SK-N-SH treated with all-trans-retinoic acid at 6 μM for 48 hours (cell line): Measurements from ENCODE around the gene STAC2.

Experiments
- ATAC-seq: fragments of 200-7000 bp; cut with Tn5 transposase; 3 replicates; pipeline ENCODE4 v1.9.1; 2020; ENCODE audit warnings: mild to moderate bottlenecking, moderate library complexity
- ARNTL ChIP-seq: fragments of 450-650 bp; formaldehyde crosslinking; IDR thresholded peaks from 2 replicates; pipeline ENCODE4 v1.5.0; 2020; ENCODE audit warnings: low read depth, mild to moderate bottlenecking, moderate library complexity, borderline replicate concordance
- BACH2 ChIP-seq: fragments of 250-450 bp; sonication (Bioruptor Pico); IDR thresholded peaks from 2 replicates; pipeline ENCODE4 v1.9.0; 2021; ENCODE audit warnings: mild to moderate bottlenecking, borderline replicate concordance
- CSDC2 ChIP-seq: fragments of 250-450 bp; sonication (Bioruptor Pico); IDR thresholded peaks from 2 replicates; pipeline ENCODE4 v1.5.0; 2020; ENCODE audit warnings: mild to moderate bottlenecking, moderate library complexity
- ESRRG ChIP-seq: fragments of 250-450 bp; sonication (Bioruptor Pico); IDR thresholded peaks from 2 replicates; pipeline ENCODE4 v1.6.1; 2021; ENCODE audit warnings: mild to moderate bottlenecking
- GLIS3 ChIP-seq: fragments of 250-450 bp; sonication (Bioruptor Pico); IDR thresholded peaks from 2 replicates; pipeline ENCODE4 v1.5.0; 2020; ENCODE audit warnings: mild to moderate bottlenecking, moderate library complexity
- ISL1 ChIP-seq: fragments of 250-450 bp; sonication (Bioruptor Pico); IDR thresholded peaks from 2 replicates; pipeline ENCODE4 v2.1.2; 2022; ENCODE audit warnings: mild to moderate bottlenecking, moderate library complexity
- OSR1 ChIP-seq: fragments of 250-450 bp; sonication (Bioruptor Pico); IDR thresholded peaks from 2 replicates; pipeline ENCODE4 v1.8.0; 2022; ENCODE audit warnings: moderate library complexity, mild to moderate bottlenecking, inconsistent platforms
- PPARA ChIP-seq: fragments of 250-450 bp; sonication (Bioruptor Pico); IDR thresholded peaks from 2 replicates; pipeline ENCODE4 v1.5.0; 2020; ENCODE audit warnings: mild to moderate bottlenecking, borderline replicate concordance
- RARB ChIP-seq: fragments of 250-450 bp; sonication (Bioruptor Pico); IDR thresholded peaks from 2 replicates; pipeline ENCODE4 v1.8.0; 2021; ENCODE audit warnings: mild to moderate bottlenecking, moderate library complexity
- TCF4 ChIP-seq: fragments of 250-450 bp; sonication (Bioruptor Pico); IDR thresholded peaks from 2 replicates; pipeline ENCODE4 v1.8.0; 2021; ENCODE audit warnings: mild to moderate bottlenecking, moderate library complexity, borderline replicate concordance
- TOX ChIP-seq: fragments of 250-450 bp; sonication (Bioruptor Pico); IDR thresholded peaks from 2 replicates; pipeline ENCODE4 v1.8.0; 2021; ENCODE audit warnings: mild to moderate bottlenecking, moderate library complexity, borderline replicate concordance
- ZC3H10 ChIP-seq: fragments of 250-450 bp; sonication (Bioruptor Pico); IDR thresholded peaks from 2 replicates; pipeline ENCODE4 v1.5.1; 2021; ENCODE audit warnings: mild to moderate bottlenecking, moderate library complexity
- ZFP3 ChIP-seq: fragments of 250-450 bp; sonication (Bioruptor Pico); IDR thresholded peaks from 2 replicates; pipeline ENCODE4 v1.5.0; 2020; ENCODE audit warnings: mild to moderate bottlenecking, moderate library complexity
- ZFP30 ChIP-seq: fragments of 450-650 bp; formaldehyde crosslinking; IDR thresholded peaks from 2 replicates; pipeline ENCODE4 v1.5.0; 2022; ENCODE audit warnings: mild to moderate bottlenecking, moderate library complexity
- ZNF70 ChIP-seq: fragments of 450-650 bp; formaldehyde crosslinking; IDR thresholded peaks from 2 replicates; pipeline ENCODE4 v1.5.0; 2020; ENCODE audit warnings: mild to moderate bottlenecking, moderate library complexity
- ZNF8 ChIP-seq: fragments of 450-650 bp; formaldehyde crosslinking; IDR thresholded peaks from 2 replicates; pipeline ENCODE4 v1.5.0; 2020; ENCODE audit warnings: mild to moderate bottlenecking, moderate library complexity
- TF ChIP-seq, protein P1 (sequence below): fragments of 250-450 bp; sonication (Bioruptor Pico); IDR thresholded peaks from 2 replicates; pipeline ENCODE4 v1.5.1; 2021; ENCODE audit warnings: mild to moderate bottlenecking, moderate library complexity
- TF ChIP-seq, protein P2 (sequence below): fragments of 250-450 bp; sonication (Bioruptor Pico); IDR thresholded peaks from 2 replicates; pipeline ENCODE4 v1.8.0; 2020; ENCODE audit warnings: mild to moderate bottlenecking, moderate library complexity, borderline replicate concordance
- TF ChIP-seq, protein P3 (sequence below): fragments of 250-450 bp; sonication (Bioruptor Pico); IDR thresholded peaks from 2 replicates; pipeline ENCODE4 v1.8.0; 2021; ENCODE audit warnings: low read depth, mild to moderate bottlenecking, moderate library complexity, borderline replicate concordance
- TF ChIP-seq, protein P4 (sequence below): fragments of 250-450 bp; sonication (Bioruptor Pico); IDR thresholded peaks from 2 replicates; pipeline ENCODE4 v1.5.1; 2020; ENCODE audit warnings: low read depth, mild to moderate bottlenecking, moderate library complexity
- TF ChIP-seq, protein P5 (sequence below): fragments of 250-450 bp; sonication (Bioruptor Pico); IDR thresholded peaks from 2 replicates; pipeline ENCODE4 v1.5.0; 2020; ENCODE audit warnings: mild to moderate bottlenecking, moderate library complexity

STAC2 gene

DNA sequence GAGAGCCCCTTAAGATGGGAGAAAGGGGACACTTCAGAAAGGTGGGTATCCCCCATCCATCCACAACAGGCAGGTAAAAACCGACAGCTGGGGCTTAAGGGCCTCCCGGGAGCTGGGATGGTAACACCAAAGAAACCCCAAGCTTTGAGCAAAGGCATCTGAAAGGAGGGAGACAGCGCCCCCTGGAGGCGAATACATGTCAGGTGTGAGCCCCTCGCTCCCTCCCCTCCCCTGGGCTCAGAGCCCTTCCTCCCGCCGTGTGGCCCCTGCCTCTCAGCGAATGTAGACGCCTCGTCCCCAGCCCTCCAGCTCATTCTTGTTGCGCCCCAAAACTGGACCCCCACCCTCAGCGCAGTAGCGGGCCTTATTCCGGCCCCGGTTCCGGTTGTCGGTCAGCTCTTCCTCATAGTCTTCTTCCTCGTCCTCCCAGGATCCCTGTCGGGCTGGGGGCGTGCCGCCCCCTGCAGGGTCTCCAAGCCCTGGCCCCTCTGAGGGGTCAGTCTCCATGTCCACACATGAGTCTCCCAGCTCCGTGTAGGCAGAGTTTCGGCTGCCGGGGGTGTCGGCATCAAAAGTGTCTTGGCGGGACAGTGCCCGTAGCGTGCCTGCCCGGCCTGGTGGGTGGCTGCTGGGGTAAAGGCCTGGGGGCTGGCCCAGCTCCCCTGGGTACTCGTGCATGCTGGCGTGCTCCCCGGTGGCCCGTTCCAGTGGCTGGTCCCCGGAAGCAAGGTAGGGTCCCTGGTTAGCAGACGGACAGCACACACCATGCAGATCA is 50.6 kb downstream of the STAC2 start (continued):
- TF ChIP-seq ZC3H10 (CRISPR knock-in tag) (no peak), CSDC2 (CRISPR knock-in tag) (no peak)

DNA sequence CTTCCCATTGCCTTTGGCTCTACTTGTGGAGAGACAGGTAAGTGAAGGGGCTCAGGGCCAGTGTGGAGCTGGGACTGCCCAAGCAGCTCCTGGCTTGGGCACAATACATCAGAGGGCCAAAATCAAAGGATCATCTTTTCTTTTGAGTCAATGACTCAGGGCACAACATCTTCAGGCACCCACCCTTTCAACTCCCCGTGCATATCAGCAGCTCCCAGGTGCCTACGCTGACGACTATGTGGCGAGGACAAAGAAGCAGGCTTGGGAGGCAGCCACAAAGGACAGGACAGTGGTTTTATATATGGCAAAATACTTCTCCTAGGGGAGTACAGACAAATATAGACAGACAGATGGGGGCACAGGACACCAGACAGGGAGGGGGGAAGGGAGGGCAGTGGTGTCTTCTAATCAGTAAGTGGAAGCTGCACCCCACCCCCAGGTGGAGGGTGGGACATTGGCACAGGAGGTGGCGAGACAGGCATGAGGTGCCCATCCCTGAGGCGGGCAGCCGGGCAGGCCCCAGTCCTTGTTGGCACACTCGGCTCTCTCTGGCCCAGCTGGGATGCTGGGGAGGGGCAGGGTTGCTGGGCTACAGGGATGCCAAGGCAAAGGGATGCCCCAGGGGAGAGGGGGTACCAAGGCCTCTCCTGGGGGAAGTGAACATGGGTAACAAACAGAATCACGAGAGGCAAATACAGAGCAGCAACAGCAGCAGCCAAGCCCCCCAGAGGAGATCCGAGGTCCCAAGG is 52.0 kb downstream of the STAC2 start:
- TF ChIP-seq PPARA (CRISPR knock-in tag) (no peak), OSR1 (no peak), ZNF70 (CRISPR knock-in tag) (no peak), TCF4 (CRISPR knock-in tag) (no peak), ZC3H10 (CRISPR knock-in tag) (no peak), ESRRG (no peak), ZFP3 (CRISPR knock-in tag) (no peak)
- ATAC-seq: no peak

DNA sequence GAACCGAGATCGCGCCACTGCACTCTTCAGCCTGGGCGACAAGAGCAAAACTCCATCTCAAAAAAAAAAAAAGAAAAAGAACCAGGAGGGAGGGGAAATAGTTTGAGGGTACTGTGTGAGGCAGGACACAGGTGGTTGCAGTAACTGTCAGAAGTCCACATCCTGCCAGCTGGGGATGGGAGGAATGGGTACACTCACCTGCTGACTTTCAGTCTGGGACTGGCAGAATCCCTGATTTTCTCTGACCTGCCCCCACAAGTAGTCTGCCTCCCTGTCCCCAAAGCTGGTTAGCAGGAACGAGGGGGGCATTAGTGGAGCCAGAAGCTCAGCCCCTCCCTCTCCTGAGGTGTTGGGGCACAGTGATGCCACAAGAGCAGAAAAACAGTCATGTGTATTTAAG is 52.7 kb downstream of the STAC2 start:
- TF ChIP-seq ESRRG: no peak
- no peak for TF ChIP-seq ZC3H10 (CRISPR knock-in tag)
- TF ChIP-seq, protein P1, sequence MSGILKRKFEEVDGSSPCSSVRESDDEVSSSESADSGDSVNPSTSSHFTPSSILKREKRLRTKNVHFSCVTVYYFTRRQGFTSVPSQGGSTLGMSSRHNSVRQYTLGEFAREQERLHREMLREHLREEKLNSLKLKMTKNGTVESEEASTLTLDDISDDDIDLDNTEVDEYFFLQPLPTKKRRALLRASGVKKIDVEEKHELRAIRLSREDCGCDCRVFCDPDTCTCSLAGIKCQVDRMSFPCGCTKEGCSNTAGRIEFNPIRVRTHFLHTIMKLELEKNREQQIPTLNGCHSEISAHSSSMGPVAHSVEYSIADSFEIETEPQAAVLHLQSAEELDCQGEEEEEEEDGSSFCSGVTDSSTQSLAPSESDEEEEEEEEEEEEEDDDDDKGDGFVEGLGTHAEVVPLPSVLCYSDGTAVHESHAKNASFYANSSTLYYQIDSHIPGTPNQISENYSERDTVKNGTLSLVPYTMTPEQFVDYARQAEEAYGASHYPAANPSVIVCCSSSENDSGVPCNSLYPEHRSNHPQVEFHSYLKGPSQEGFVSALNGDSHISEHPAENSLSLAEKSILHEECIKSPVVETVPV (CRISPR knock-in tag): no peak
- no peak for TF ChIP-seq OSR1
- no peak for TF ChIP-seq ZFP30 (CRISPR knock-in tag)
- no peak for TF ChIP-seq TCF4 (CRISPR knock-in tag)
- no peak for TF ChIP-seq ZFP3 (CRISPR knock-in tag)
- TF ChIP-seq, all 23 proteins: peak for 0
- ATAC-seq: no peak

DNA sequence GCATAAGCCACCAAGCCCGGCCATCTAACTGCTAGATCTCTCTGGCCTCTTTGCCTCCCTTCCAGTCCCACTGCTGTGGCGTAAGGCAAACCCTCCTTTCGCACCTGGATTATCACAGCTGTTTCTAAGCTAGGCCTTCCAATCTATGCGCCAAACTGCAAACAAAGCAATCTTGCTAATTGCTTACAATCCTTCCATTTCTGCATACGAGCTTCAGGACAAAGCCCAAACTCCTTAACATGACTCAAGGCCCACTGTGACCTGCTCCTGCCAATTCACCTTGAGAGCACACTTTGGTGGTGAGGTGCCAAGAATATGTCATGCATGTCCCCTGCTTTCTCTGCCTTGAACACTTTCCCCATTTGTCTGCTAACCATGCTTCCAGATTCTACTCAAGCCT is 53.8 kb downstream of the STAC2 start:
- no peak for ATAC-seq

More for the DNA sequence above, 53.8 kb downstream of the STAC2 start:
- TF ChIP-seq ISL1 (CRISPR knock-in tag): no peak
- TF ChIP-seq TOX (CRISPR knock-in tag): no peak
- no peak for TF ChIP-seq ZFP30 (CRISPR knock-in tag)
- TF ChIP-seq OSR1: no peak
- no peak for TF ChIP-seq ARNTL (CRISPR knock-in tag)
- TF ChIP-seq GLIS3 (CRISPR knock-in tag): no peak
- no peak for TF ChIP-seq CSDC2 (CRISPR knock-in tag)
- TF ChIP-seq, protein P2, sequence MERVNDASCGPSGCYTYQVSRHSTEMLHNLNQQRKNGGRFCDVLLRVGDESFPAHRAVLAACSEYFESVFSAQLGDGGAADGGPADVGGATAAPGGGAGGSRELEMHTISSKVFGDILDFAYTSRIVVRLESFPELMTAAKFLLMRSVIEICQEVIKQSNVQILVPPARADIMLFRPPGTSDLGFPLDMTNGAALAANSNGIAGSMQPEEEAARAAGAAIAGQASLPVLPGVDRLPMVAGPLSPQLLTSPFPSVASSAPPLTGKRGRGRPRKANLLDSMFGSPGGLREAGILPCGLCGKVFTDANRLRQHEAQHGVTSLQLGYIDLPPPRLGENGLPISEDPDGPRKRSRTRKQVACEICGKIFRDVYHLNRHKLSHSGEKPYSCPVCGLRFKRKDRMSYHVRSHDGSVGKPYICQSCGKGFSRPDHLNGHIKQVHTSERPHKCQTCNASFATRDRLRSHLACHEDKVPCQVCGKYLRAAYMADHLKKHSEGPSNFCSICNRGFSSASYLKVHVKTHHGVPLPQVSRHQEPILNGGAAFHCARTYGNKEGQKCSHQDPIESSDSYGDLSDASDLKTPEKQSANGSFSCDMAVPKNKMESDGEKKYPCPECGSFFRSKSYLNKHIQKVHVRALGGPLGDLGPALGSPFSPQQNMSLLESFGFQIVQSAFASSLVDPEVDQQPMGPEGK (CRISPR knock-in tag): no peak
- TF ChIP-seq, protein P3, sequence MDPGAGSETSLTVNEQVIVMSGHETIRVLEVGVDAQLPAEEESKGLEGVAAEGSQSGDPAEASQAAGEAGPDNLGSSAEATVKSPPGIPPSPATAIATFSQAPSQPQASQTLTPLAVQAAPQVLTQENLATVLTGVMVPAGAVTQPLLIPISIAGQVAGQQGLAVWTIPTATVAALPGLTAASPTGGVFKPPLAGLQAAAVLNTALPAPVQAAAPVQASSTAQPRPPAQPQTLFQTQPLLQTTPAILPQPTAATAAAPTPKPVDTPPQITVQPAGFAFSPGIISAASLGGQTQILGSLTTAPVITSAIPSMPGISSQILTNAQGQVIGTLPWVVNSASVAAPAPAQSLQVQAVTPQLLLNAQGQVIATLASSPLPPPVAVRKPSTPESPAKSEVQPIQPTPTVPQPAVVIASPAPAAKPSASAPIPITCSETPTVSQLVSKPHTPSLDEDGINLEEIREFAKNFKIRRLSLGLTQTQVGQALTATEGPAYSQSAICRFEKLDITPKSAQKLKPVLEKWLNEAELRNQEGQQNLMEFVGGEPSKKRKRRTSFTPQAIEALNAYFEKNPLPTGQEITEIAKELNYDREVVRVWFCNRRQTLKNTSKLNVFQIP: no peak
- no peak for TF ChIP-seq ZFP3 (CRISPR knock-in tag)
- TF ChIP-seq ZC3H10 (CRISPR knock-in tag): no peak
- TF ChIP-seq ZNF8 (CRISPR knock-in tag): no peak
- TF ChIP-seq RARB (CRISPR knock-in tag): no peak
- TF ChIP-seq BACH2: no peak
- TF ChIP-seq, protein P4, sequence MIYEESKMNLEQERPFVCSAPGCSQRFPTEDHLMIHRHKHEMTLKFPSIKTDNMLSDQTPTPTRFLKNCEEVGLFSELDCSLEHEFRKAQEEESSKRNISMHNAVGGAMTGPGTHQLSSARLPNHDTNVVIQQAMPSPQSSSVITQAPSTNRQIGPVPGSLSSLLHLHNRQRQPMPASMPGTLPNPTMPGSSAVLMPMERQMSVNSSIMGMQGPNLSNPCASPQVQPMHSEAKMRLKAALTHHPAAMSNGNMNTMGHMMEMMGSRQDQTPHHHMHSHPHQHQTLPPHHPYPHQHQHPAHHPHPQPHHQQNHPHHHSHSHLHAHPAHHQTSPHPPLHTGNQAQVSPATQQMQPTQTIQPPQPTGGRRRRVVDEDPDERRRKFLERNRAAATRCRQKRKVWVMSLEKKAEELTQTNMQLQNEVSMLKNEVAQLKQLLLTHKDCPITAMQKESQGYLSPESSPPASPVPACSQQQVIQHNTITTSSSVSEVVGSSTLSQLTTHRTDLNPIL: no peak
- TF ChIP-seq, protein P5, sequence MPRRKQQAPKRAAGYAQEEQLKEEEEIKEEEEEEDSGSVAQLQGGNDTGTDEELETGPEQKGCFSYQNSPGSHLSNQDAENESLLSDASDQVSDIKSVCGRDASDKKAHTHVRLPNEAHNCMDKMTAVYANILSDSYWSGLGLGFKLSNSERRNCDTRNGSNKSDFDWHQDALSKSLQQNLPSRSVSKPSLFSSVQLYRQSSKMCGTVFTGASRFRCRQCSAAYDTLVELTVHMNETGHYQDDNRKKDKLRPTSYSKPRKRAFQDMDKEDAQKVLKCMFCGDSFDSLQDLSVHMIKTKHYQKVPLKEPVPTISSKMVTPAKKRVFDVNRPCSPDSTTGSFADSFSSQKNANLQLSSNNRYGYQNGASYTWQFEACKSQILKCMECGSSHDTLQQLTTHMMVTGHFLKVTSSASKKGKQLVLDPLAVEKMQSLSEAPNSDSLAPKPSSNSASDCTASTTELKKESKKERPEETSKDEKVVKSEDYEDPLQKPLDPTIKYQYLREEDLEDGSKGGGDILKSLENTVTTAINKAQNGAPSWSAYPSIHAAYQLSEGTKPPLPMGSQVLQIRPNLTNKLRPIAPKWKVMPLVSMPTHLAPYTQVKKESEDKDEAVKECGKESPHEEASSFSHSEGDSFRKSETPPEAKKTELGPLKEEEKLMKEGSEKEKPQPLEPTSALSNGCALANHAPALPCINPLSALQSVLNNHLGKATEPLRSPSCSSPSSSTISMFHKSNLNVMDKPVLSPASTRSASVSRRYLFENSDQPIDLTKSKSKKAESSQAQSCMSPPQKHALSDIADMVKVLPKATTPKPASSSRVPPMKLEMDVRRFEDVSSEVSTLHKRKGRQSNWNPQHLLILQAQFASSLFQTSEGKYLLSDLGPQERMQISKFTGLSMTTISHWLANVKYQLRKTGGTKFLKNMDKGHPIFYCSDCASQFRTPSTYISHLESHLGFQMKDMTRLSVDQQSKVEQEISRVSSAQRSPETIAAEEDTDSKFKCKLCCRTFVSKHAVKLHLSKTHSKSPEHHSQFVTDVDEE (CRISPR knock-in tag): no peak
- TF ChIP-seq PPARA (CRISPR knock-in tag): no peak
